Mononuclear cell (primary cell): ENCODE results near the gene GABBR2. TPM values are rescaled to one million over a fixed set of nuclear protein-coding genes. Genes with fewer than 3 reads are reported as not detected.

Experiments used
- H3K27me3 ChIP-seq: 2 replicates; pipeline ENCODE4 v1.6.0; 2011; ENCODE audit warnings: low read length, control low read depth; ENCODE audit not compliant: insufficient read depth
- H3K4me1 ChIP-seq: 2 replicates; pipeline ENCODE4 v1.5.1; 2011; ENCODE audit warnings: mild to moderate bottlenecking, low read length, control low read depth; ENCODE audit not compliant: insufficient read depth
- H3K4me3 ChIP-seq: 2 replicates; pipeline ENCODE4 v1.5.1; 2011; ENCODE audit warnings: mild to moderate bottlenecking, low read length, moderate library complexity
- H3K9me3 ChIP-seq: 2 replicates; pipeline ENCODE4 v1.5.1; 2011; ENCODE audit warnings: low read depth, mild to moderate bottlenecking, control low read depth, low read length
- total RNA-seq: library from RNA; depleted of rRNA; stranded (reverse); fragments of >200 nt; gene quantifications from one replicate; pipeline ENCODE4 v1.2.3, GENCODE V29; 2012

GABBR2 gene
- total RNA-seq, 1 donor: under 0.01 TPM

GRCh38 chr9:98607152-98607551 lies 101.6 kb downstream of the GABBR2 start:
- Histone ChIP-seq H3K27me3 (no peaks in the 10 kb centered on the region), H3K4me3 (no peak overlapping the region), H3K4me1 (no peaks in the 10 kb centered on the region), H3K9me3 (no peaks in the 10 kb centered on the region)

- H3K4me3 ChIP-seq: no peak overlapping the region
- H3K9me3 ChIP-seq: no peaks in the 10 kb centered on the region
- H3K4me1 ChIP-seq: no peaks in the 10 kb centered on the region
- H3K27me3 ChIP-seq: no peaks in the 10 kb centered on the region
Observed at GRCh38 chr9:98606730-98607129, 102.0 kb downstream of the GABBR2 start.

GRCh38 chr9:98605116-98605515 lies 103.6 kb downstream of the GABBR2 start:
- Histone ChIP-seq H3K4me3 (no peak overlapping the region), H3K4me1 (no peaks in the 10 kb centered on the region), H3K27me3 (no peaks in the 10 kb centered on the region), H3K9me3 (no peaks in the 10 kb centered on the region)

DNA sequence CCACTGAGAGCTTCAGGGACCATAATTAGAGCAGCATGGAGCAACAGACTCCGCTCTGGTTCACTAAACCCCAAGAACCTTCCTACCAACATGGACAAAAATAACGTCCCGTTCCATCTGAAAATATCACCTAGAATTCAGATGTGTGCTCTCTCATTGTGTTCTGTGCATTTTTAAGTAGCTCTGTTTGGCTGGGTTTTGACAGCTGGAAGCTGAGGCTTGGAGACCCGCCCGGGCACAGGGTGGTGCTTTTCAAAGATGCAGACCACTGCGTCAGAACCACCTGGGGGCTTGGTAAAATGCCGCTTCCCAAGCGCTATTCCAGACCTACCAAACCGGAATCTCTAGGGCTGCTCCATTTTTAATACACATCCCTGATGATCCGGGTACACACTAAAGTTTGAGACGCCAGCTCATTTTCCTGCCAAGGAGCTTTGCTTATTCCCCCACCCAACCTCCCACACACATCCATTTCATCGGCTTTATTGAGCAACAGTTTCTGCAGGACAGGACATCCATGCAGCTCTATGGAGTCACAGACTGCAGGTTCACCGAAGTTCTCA lies 104.8 kb downstream of the GABBR2 start:
- no peaks in the 10 kb centered on the region for H3K9me3 ChIP-seq
- H3K4me1 ChIP-seq: no peaks in the 10 kb centered on the region
- no peak overlapping the region for H3K4me3 ChIP-seq
- no peaks in the 10 kb centered on the region for H3K27me3 ChIP-seq

GRCh38 chr9:98602839-98603500 lies 105.8 kb downstream of the GABBR2 start:
- no peak overlapping the region for H3K4me3 ChIP-seq
- no peaks in the 10 kb centered on the region for H3K4me1 ChIP-seq
- H3K27me3 ChIP-seq: no peaks in the 10 kb centered on the region
- H3K9me3 ChIP-seq: no peaks in the 10 kb centered on the region

- Histone ChIP-seq H3K27me3 (no peaks in the 10 kb centered on the region), H3K9me3 (no peaks in the 10 kb centered on the region), H3K4me1 (no peaks in the 10 kb centered on the region), H3K4me3 (no peak overlapping the region)
Observed at GRCh38 chr9:98600631-98601030, 108.1 kb downstream of the GABBR2 start.

GRCh38 chr9:98599566-98600216 lies 109.0 kb downstream of the GABBR2 start:
- no peaks in the 10 kb centered on the region for H3K4me1 ChIP-seq
- no peak overlapping the region for H3K4me3 ChIP-seq
- H3K27me3 ChIP-seq: no peaks in the 10 kb centered on the region
- H3K9me3 ChIP-seq: no peaks in the 10 kb centered on the region

- Histone ChIP-seq H3K4me3 (no peak overlapping the region), H3K27me3 (no peaks in the 10 kb centered on the region), H3K4me1 (no peaks in the 10 kb centered on the region), H3K9me3 (no peaks in the 10 kb centered on the region)
Observed at GRCh38 chr9:98598861-98599260, 109.9 kb downstream of the GABBR2 start.

DNA sequence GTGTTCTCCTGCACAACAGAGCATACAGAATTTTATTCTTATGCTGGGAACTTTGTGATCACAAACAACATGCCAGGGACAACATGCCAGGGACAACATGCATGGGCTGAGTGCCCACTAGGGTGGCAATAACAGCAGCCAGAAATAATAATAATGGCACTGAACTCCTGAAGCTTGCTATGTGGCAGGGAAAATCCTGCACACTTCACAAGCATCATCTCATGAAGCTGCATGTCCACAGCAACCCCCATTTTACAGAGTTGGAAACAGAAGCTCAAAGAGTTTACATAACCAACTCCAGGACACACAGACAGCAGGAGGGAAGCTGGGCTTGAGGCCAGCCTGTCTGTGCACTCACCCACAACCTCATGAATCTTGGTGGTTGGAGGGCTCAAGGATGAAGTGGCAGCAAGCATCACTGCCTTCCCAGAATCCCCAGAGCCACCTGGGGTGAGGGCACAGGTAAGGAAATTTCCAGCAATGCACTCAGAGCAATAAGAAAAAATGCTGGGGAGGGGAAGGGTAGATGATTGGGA lies 111.4 kb downstream of the GABBR2 start:
- Histone ChIP-seq H3K27me3 (no peaks in the 10 kb centered on the region), H3K4me3 (no peak overlapping the region), H3K4me1 (no peaks in the 10 kb centered on the region), H3K9me3 (no peaks in the 10 kb centered on the region)

GRCh38 chr9:98596486-98596885 lies 112.2 kb downstream of the GABBR2 start:
- H3K27me3 ChIP-seq: no peaks in the 10 kb centered on the region
- no peaks in the 10 kb centered on the region for H3K4me1 ChIP-seq
- no peaks in the 10 kb centered on the region for H3K9me3 ChIP-seq
- no peak overlapping the region for H3K4me3 ChIP-seq

- H3K27me3 ChIP-seq: no peaks in the 10 kb centered on the region
- no peaks in the 10 kb centered on the region for H3K9me3 ChIP-seq
- H3K4me1 ChIP-seq: no peaks in the 10 kb centered on the region
- no peak overlapping the region for H3K4me3 ChIP-seq
Observed at GRCh38 chr9:98594546-98595160, 114.1 kb downstream of the GABBR2 start.

- H3K27me3 ChIP-seq: no peaks in the 10 kb centered on the region
- H3K4me3 ChIP-seq: no peak overlapping the region
- H3K9me3 ChIP-seq: no peaks in the 10 kb centered on the region
- no peaks in the 10 kb centered on the region for H3K4me1 ChIP-seq
Observed at GRCh38 chr9:98593354-98594253, 115.1 kb downstream of the GABBR2 start.

GRCh38 chr9:98591696-98592095 lies 117.0 kb downstream of the GABBR2 start:
- Histone ChIP-seq H3K4me1 (no peaks in the 10 kb centered on the region), H3K27me3 (no peaks in the 10 kb centered on the region), H3K9me3 (no peaks in the 10 kb centered on the region), H3K4me3 (no peak overlapping the region)

DNA sequence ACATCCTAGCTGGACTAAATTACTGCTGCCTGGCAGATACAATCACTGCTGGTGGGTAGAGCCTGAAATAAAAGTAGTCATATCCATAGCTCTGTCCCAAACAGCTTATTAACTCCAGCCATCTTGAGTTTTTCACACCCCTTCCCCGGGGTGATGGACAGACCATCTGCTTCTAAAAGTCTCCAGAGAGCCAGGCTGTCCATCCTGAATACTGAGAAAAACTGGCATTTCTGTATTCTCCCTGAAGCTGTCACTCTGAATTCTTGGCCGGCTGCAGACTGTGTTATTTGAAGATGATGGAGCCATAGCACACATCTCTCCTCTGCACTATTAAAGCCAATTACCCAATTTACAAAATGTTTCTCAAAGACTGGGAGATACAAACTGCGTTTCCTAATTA lies 118.6 kb downstream of the GABBR2 start:
- H3K4me1 ChIP-seq: no peaks in the 10 kb centered on the region
- H3K27me3 ChIP-seq: no peaks in the 10 kb centered on the region
- H3K9me3 ChIP-seq: no peaks in the 10 kb centered on the region
- no peak overlapping the region for H3K4me3 ChIP-seq
